Measurements from ENCODE around the gene ARRDC2.

The ARRDC2 gene

GRCh38 chr19:17974551-17974950 lies 33.4 kb upstream of the ARRDC2 start:
- Mint-ChIP-seq H3K27ac (no peak overlapping the region), H3K4me3 (no peak overlapping the region), H3K27me3 (ENCODE audit: low read depth) (no peaks in the 10 kb centered on the region), H3K9me3 (no peaks in the 10 kb centered on the region), H3K36me3 (ENCODE audit: low read depth) (peaks cover 28% of the 10 kb centered on the region), H3K4me1 (no peaks in the 10 kb centered on the region)
- TF ChIP-seq CTCF (IDR thresholded peaks at IDR 0.05; ENCODE audit: unreplicated experiment in 3 of 3): no peak

- no peaks in the 10 kb centered on the region for H3K4me1 Mint-ChIP-seq
- H3K27me3 Mint-ChIP-seq (ENCODE audit: low read depth): no peaks in the 10 kb centered on the region
- H3K9me3 Mint-ChIP-seq: no peaks in the 10 kb centered on the region
- no peak overlapping the region for H3K4me3 Mint-ChIP-seq
- no peak overlapping the region for H3K27ac Mint-ChIP-seq
- TF ChIP-seq CTCF (IDR thresholded peaks at IDR 0.05; ENCODE audit: unreplicated experiment in 3 of 3): no peak
- peaks cover 28% of the 10 kb centered on the region for H3K36me3 Mint-ChIP-seq (ENCODE audit: low read depth)
Measured at GRCh38 chr19:17975032-17975431, 32.9 kb upstream of the ARRDC2 start.

GRCh38 chr19:17977021-17977420 lies 30.9 kb upstream of the ARRDC2 start:
- Mint-ChIP-seq H3K4me3 (no peak overlapping the region), H3K27me3 (ENCODE audit: low read depth) (no peaks in the 10 kb centered on the region), H3K4me1 (no peaks in the 10 kb centered on the region), H3K27ac (no peak overlapping the region), H3K9me3 (no peaks in the 10 kb centered on the region), H3K36me3 (ENCODE audit: low read depth) (peaks cover 30% of the 10 kb centered on the region)
- TF ChIP-seq CTCF (IDR thresholded peaks at IDR 0.05; ENCODE audit: unreplicated experiment in 3 of 3): no peak

GRCh38 chr19:17977488-17977887 lies 30.5 kb upstream of the ARRDC2 start:
- no peak for TF ChIP-seq CTCF (IDR thresholded peaks at IDR 0.05; ENCODE audit: unreplicated experiment in 3 of 3)
- no peak overlapping the region for H3K27ac Mint-ChIP-seq
- no peaks in the 10 kb centered on the region for H3K9me3 Mint-ChIP-seq
- no peaks in the 10 kb centered on the region for H3K27me3 Mint-ChIP-seq (ENCODE audit: low read depth)
- peaks cover 31% of the 10 kb centered on the region for H3K36me3 Mint-ChIP-seq (ENCODE audit: low read depth)
- no peaks in the 10 kb centered on the region for H3K4me1 Mint-ChIP-seq
- H3K4me3 Mint-ChIP-seq: no peak overlapping the region

- H3K4me1 Mint-ChIP-seq: no peaks in the 10 kb centered on the region
- no peak for TF ChIP-seq CTCF (IDR thresholded peaks at IDR 0.05; ENCODE audit: unreplicated experiment in 3 of 3)
- H3K9me3 Mint-ChIP-seq: no peaks in the 10 kb centered on the region
- H3K36me3 Mint-ChIP-seq (ENCODE audit: low read depth): peaks cover 23% of the 10 kb centered on the region
- no peak overlapping the region for H3K27ac Mint-ChIP-seq
- H3K27me3 Mint-ChIP-seq (ENCODE audit: low read depth): no peaks in the 10 kb centered on the region
- H3K4me3 Mint-ChIP-seq: no peak overlapping the region
Measured at GRCh38 chr19:17981611-17982010, 26.4 kb upstream of the ARRDC2 start.

GRCh38 chr19:17982430-17982829 lies 25.5 kb upstream of the ARRDC2 start:
- H3K4me1 Mint-ChIP-seq: no peaks in the 10 kb centered on the region
- TF ChIP-seq CTCF (IDR thresholded peaks at IDR 0.05; ENCODE audit: unreplicated experiment in 3 of 3): no peak
- no peak overlapping the region for H3K4me3 Mint-ChIP-seq
- no peak overlapping the region for H3K27ac Mint-ChIP-seq
- H3K27me3 Mint-ChIP-seq (ENCODE audit: low read depth): no peaks in the 10 kb centered on the region
- peaks cover 17% of the 10 kb centered on the region for H3K36me3 Mint-ChIP-seq (ENCODE audit: low read depth)
- no peaks in the 10 kb centered on the region for H3K9me3 Mint-ChIP-seq
